HG03521 (cell line): ENCODE measurements around the gene SPDYE16.
"Not testable (repeated sequence)": the region's sequence is repeated elsewhere in the genome, so short reads cannot be mapped to it uniquely, and the experiment has no call there.

Experiments
- ATAC-seq: cut with Tn5 transposase; IDR thresholded peaks from one replicate; pipeline ENCODE4 v1.9.1; 2021; ENCODE audit warnings: mild to moderate bottlenecking, moderate library complexity; ENCODE audit not compliant: unreplicated experiment

Gene SPDYE16

DNA sequence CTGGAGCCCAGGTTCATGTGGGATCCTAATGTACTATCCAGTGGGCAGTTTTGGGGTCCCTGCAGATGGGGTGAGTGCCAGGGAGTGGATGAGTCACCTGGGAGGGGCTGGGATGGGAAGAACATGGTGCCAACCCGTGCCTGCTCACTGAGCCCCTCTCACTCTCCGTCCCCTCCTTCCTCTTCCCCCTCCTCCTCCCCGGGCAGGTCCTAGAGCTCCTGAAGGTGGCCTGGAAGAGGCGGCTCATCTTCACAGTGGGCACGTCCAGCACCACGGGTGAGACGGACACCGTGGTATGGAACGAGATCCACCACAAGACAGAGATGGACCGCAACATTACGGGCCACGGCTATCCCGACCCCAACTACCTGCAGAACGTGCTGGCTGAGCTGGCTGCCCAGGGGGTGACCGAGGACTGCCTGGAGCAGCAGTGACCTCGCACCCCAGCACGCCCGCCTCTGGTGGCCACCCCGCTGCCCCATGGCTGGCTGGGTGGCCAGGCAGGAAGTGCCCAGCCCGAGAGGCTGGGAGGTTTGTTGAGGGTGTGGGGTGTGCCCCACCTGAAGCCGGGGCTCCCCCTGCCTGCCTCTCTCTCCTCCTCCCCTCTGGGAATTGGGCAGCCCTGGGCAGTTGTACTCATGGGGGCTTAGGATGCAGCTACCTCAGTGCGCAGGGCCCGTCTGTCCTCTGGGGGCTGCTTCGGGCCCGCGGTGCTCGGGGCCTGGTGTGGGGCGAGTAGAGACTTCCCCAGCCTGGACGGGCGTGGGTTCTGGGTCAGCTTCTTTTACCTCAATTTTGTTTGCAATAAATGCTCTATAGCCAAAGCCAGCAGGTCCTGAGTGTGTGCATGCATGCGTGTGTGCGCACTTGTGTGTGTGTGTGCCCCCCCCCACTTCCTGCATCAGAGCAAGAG, 37.7 kb downstream of the SPDYE16 start:
- ATAC-seq: no peak

DNA sequence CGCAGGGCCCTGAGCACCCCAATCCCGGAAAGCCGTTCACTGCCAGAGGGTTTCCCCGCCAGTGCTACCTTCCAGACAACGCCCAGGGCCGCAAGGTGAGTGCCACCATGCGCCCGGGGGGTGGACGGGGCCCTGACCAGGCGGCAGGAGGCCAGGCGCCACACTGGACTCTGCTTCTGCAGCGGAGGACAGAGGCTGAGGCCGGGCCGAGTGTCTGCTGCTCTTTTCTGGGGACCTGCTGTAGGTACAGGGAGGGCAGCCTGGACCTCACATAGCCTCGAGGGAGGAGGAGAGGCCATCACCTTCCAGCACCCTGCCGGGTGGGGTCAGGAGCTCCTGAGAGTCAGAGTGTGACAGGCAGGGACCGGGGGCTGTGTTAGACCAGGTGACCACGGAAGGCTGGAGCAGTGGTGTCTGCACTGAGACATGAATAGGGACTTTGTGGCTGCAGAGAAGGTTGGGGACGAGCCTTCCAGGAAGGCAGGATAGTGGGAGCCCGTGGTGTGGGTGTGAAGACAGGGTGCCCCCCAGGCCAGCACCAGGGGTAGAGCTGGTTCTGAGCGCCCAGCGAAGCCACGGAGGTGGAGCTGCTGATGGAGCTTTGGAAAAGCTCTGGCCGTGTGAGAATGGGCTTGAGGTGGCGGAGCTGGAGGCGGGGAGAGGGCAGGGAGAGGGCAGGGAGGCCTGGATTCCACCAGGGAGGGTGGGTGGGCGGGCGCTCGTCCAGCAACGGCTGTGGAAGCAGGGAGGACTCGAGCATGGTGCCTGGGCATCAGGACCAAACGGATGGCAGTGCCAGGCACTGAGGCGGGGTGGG, 38.5 kb downstream of the SPDYE16 start:
- not testable (repeated sequence) for ATAC-seq

DNA sequence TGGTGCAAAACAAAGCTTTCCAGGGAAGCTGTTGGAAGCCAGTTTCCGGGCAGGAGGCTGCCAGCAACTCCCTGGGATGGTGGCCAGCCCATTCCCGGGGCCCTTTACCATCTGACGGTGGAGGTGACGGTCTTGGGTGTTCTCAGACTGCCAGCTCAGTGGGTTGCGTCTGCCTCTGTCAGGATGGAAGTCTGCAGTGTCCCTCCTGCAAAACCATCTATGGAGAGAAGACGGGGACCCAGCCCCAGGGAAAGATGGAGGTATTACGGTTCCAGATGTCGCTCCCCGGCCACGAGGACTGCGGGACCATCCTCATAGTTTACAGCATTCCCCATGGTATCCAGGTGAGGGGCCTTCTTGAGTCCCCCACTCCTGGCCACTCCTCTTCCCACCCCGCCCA, 39.9 kb downstream of the SPDYE16 start:
- not testable (repeated sequence) for ATAC-seq

DNA sequence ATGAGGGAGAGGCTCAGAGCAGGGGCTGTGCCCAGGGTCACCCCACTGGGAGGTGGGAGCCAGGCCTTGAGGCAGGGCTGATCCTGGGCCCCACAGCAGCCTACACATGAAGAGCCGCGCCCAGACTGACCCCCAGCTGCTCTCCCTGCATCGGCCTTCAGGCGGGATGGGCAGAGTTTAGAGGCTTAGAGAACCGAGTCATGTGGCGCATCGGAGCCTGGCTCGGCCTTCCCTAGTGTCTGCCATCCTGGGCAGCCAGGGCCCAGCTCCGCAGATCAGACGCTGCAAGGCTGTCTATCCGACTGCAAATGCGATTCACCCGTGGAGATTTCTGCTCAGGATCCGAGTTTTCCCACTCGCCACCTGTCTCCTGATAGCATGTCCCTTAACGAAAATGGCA, 40.3 kb downstream of the SPDYE16 start:
- ATAC-seq: not testable (repeated sequence)

DNA sequence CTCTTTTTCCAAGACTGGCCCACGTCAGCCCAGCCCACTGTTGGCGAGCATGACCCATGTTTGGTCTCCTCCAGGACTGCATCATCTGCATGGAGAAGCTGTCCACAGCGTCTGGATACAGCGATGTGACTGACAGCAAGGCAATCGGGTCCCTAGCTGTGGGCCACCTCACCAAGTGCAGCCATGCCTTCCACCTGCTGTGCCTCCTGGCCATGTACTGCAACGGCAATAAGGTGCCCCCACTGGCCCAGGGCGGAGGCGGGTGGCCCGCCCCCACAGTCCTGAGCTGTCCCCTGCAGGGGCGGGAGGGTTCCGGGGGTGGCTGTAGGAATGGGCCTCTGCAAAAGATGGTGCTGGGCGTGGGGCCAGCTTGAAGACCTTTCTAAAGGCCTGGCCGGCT, 40.9 kb downstream of the SPDYE16 start:
- ATAC-seq: not testable (repeated sequence)

DNA sequence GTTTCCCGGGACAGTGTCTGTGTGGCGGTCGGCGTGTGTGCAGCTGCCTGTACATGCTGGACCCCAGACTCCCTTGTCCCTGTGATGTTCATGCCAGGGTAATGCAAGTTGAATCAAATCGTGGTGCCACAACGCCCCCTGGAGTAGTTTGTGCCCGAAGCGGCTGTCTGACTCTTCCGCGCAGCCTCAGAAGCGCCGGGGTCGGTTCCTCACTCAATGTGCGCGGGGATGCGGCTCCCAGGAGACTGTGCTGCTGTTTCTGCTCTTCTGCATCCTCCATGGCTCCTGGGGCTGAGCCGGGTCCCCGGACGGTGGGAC, 43.2 kb downstream of the SPDYE16 start:
- ATAC-seq: not testable (repeated sequence)

DNA sequence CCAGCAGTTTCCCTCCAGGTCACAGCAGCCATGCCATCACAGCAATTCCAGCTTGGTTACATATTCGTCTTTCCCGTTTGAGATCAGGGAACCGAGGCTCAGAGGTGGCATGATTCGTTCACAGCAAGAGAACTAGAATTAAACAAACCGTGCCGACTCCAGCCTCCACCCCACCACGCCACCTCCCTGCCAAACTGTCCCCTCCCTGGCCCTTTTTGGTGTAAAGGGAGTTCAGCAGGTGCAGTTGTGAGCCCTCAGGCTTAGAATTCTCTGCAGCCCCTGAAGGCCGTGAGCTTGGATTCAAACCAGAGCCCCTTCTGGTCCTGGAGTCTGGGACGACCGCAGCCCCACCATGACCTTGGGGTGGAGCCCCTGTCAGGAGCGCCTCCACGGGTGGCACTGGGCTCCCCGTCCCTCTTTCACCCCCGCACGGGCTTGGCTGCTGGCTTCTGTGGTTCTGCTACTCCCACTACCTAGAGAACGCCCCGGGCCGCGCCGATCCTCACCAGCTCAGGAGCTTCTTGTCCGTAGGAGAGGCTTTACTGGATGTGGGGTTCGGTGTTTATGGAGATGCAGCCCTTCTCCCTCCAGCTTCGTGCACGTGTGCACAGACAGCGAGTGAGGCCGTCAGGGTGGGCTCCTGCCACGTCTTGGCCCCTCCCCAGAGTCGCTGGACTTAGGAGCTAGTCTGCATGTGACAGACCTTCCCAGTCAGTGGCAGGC, 43.7 kb downstream of the SPDYE16 start:
- not testable (repeated sequence) for ATAC-seq

DNA sequence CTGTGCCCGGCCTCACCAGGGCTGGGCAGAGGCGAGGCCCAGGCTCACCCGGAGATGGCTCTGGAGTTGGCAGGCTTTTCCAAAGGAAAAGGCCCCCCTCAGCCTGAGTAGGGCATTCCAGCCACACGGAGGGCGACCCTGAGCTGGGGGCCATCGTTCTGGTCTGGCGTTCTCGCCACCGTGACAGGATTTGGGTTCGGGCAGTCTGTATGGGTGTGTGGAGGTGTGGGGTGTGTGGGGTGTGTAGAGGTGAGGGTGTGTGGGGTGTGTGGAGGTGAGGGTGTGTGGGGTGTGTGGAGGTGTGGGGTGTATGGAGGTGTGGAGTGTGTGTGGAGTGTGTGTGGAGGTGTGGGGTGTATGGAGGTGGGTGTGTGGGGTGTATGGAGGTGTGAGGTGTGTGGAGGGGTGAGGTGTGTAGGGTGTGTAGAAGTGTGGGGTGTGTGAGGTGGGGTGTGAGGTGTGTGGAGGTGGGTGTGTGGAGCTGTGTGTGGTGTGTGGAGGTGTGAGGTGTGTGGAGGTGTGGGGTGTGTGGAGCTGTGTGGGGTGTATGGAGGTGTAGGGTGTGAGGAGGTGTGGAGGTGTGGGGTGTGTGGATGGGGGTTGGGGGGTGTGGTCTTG, 44.4 kb downstream of the SPDYE16 start:
- not testable (repeated sequence) for ATAC-seq

DNA sequence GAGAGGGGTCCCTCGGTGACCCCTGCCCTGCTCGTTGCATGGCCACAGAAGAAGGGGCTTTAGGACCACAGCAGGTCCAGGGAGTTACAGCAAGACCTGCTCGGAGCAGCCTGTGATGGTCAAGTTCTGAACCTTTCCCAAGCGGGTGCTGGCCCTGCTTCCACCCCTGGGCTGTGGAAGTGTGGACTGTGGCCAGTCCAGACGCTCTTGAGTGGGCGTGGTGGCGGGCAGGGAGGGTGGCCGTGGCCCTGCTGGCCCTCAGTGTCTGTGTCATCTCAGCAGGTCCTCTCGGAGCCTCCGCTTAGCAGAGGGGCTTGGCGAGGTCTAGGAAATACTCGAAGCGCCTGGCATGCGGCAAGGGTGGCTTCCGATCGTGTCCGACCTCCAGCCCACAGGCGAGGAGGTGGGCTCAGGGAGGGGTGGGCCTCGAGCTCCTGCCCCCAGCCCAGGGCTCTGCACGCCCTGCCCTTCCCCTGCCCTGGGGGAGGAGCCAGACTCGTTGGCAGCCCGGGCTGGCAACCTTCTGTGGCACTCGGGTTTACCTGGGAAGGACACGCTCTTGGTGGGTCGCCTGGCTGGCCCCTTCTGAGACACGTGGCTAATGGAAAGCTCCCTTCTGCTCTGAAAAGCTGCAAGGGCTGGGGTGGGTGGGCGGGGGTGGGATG, 45.0 kb downstream of the SPDYE16 start:
- not testable (repeated sequence) for ATAC-seq

DNA sequence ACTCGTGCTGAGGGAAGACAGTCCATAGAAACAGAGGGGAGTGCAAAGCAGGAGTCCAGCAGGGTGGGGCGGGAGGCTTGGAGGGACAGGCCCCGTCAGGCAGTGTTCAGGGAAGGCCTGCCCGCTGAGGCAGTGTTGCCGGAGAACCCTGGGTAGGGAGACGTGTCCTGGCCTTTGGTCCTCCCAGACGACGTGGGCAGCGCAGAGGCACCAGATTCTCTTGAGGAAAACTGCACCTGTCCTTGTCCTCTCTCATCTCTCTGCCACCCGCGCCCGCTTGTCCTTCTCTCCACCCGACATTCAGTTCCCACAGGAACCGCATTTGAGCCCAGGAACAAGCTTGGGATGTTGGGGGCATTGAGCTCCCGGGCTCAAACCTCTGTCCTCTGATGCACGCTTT, 47.4 kb downstream of the SPDYE16 start:
- ATAC-seq: not testable (repeated sequence)

DNA sequence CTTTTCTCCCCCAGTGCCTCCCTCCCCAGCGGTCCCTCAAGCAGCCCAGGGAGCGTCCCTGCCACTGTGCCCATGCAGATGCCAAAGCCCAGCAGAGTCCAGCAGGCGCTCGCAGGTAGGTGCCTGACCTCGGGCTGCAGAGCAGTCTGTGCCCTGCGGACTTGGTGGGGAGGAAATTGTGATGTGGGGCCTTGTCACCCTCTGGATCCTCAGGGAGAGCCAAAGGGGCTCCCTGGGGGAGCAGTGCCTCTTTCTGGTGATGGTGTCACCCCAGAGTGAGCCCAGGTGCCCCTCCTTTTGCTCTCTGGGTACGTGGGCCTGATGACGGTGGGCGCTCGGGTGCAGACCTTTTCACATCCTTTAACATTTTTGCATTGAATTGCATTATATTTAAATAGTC, 51.0 kb downstream of the SPDYE16 start:
- ATAC-seq: not testable (repeated sequence)

DNA sequence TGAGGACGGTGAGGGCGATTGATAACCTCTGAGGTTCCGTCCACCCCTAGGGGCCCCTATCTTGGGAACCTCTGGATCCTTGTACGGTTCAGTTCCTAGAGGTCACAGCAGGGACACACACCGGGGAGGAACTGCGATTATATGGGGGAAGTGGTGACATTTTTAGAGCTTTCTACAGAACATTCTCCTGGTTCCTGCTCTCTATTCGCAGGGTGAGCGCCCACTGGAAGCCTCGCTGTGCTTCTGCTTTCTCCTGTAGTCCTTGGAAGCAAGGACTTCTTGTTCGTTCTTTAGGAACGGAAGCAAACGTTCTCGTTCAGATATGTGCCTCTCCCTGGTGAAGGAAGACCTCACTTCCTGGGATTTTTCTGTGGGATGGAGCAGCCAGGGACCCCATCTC, 55.1 kb downstream of the SPDYE16 start:
- ATAC-seq: not testable (repeated sequence)

DNA sequence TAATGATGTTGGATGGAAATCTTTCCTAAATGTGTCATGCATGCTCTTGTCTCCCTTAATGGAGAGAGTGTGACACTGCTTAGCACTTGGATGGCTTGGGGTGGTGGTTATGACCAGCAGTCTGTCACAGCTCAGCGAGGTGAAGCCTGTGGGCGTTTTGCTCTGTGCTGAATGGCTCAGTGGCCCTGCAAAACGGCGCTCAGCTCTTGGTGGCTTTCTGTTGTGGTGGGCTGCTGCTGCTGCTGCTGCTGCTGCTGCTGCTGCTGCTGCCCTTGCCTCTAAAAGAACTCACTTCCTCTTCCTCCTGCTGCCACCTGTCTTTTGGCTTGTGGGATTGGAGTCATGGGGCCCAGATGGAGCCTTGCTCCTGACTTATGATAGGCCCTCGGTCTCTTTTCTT, 56.5 kb downstream of the SPDYE16 start:
- peak; percentile 99 for ATAC-seq

DNA sequence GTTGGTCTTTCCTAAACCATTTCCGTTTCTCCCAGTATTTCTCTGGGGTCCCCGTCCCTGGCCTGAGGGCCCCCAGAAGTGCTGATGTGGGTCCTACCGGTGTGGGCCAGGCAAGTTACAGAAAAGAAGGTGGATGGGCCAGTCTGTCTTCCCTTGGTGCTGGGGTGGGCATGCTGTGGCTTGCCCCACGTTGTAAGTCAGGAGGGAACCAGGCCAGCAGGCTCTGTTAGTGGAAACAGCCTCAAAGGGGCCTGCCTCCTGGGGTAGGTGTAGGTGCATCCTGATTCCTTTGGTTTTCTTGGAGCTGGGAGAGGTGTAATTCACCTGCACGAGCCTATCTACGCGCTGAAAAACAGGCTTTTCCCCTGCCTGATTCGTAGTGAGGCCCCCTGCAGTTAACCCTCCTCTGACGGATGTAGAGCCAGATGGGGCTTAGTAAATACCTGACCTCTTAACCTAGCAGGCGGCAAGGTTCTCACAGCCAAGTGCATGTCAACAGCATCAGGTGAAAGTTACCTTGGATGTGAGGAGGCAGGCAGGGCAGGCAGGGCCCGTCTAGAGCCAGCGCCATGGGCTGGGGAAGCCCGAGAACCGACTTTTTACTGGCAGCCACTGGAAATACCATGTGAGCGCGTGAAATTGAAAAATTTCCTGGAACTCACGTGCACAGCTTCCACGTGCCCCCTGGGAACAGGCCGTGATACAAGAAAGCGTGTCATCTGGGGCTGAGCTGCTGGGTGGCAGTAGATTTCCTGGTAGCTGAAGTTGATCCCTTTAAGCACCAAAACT, 57.1 kb downstream of the SPDYE16 start:
- not testable (repeated sequence) for ATAC-seq

DNA sequence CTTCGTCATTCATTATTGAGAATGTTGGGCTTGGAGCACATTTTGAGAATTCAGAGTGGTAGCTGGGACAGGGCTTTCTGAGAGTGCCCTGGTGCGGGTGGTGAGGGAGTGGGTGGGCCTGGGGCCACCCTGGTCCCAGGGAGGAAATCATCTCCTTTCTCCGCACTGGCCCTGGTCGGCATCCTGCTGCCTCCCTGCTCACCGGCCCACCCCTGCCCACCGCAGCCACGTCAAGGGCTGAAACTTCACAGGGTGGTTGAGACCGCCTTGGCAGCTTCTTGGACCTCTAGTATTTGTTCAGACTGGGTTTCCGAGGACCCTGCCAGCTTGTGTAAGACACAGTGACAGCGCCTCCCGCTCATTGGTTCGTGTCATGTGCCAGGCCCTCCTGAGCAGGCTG, 58.6 kb downstream of the SPDYE16 start:
- ATAC-seq: not testable (repeated sequence)

DNA sequence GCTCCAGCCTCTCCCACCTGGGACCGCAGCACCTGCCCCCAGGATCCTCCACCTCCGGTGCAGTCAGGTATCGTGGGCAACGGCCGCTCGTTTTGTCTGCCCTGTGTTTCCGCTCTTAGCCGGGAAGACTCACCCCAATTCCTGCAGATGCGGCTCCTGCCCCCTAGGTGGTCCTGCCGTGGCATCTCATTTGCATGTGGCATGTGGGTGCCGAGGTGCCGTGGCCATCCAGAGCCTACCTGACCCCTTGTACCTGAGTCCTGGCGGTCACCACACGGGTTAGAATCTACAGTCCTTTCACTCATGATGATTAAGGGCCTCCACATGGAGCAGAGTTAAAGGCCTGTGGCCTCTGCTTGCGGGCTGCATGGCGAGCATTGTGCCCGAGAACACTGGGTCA, 60.0 kb downstream of the SPDYE16 start:
- not testable (repeated sequence) for ATAC-seq

DNA sequence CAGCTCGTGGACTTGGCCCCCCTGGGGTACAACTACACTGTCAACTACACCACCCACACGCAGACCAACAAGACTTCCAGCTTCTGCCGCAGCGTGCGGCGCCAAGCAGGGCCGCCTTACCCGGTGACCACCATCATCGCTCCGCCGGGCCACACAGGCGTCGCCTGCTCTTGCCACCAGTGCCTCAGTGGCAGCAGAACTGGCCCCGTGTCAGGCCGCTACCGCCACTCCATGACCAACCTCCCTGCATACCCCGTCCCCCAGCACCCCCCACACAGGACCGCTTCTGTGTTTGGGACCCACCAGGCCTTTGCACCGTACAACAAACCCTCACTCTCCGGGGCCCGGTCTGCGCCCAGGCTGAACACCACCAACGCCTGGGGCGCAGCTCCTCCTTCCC, 60.4 kb downstream of the SPDYE16 start:
- not testable (repeated sequence) for ATAC-seq
